Muscle of leg (tissue), 11 donors: Measurements from ENCODE around the gene DECR2. TPM values are rescaled to one million over a fixed set of nuclear protein-coding genes. Genes with fewer than 3 reads are reported as not detected.

ENCODE experiments used
- DNase-seq: peaks from one replicate; pipeline ENCODE4 v3.0.0; 2013
- H3K27ac ChIP-seq: one replicate; pipeline ENCODE4 v1.5.1; 2013; ENCODE audit warnings: mild to moderate bottlenecking, low read length, control low read depth
- H3K27me3 ChIP-seq: one replicate; pipeline ENCODE4 v1.6.1; 2013; ENCODE audit warnings: low read length; ENCODE audit not compliant: control insufficient read depth, insufficient read depth
- H3K36me3 ChIP-seq: one replicate; pipeline ENCODE4 v1.6.1; 2013; ENCODE audit warnings: low read length; ENCODE audit not compliant: control insufficient read depth, insufficient read depth
- H3K4me1 ChIP-seq: one replicate; pipeline ENCODE4 v1.6.1; 2013; ENCODE audit warnings: low read length; ENCODE audit not compliant: control insufficient read depth, insufficient read depth
- H3K4me3 ChIP-seq: one replicate; pipeline ENCODE4 v1.5.1; 2013; ENCODE audit warnings: low read length, control low read depth
- H3K9me3 ChIP-seq: replicated peaks from 2 replicates; pipeline ENCODE4 v1.6.1; 2013; ENCODE audit warnings: low read depth, low read length; ENCODE audit not compliant: control insufficient read depth
- WGBS: methylation state at CpG from one replicate; pipeline ENCODE4 v1.1.5; 2013; ENCODE audit warnings: missing lambda C conversion rate; ENCODE audit not compliant: insufficient coverage; 5-methylcytosine and 5-hydroxymethylcytosine counted together
- polyA plus RNA-seq, 8 donors: library from polyadenylated mRNA; unstranded; fragments of 120-200 nt; gene quantifications; one replicate each; pipeline versions ENCODE4 v1.2.1 to v1.2.3, GENCODE V29; 2013; ENCODE audit warnings: inconsistent platforms in 1 of 8, low replicate concordance in 1 of 8; ENCODE audit not compliant: insufficient read length in 8 of 8, insufficient read depth in 1 of 8
- total RNA-seq: library from RNA; stranded (reverse); fragments of 120-200 nt; gene quantifications from one replicate; pipeline ENCODE4 v1.2.4, GENCODE V29; 2013

The DECR2 gene
- total and polyA plus RNA-seq, 9 donors = 8.4 to 20.6 (median 13.0) TPM

- no peak for DNase-seq
- Histone ChIP-seq H3K27ac (no peak overlapping the region), H3K4me1 (peaks cover 4% of the 10 kb centered on the region), H3K4me3 (no peak overlapping the region), H3K27me3 (no peaks in the 10 kb centered on the region), H3K36me3 (no peaks in the 10 kb centered on the region), H3K9me3 (peaks cover 3% of the 10 kb centered on the region)
- WGBS = 56% methylated on average over 4 of the region's 7 CpGs
These were observed 9.8 kb upstream of the DECR2 start for GRCh38 chr16:391885-392335.

DNA sequence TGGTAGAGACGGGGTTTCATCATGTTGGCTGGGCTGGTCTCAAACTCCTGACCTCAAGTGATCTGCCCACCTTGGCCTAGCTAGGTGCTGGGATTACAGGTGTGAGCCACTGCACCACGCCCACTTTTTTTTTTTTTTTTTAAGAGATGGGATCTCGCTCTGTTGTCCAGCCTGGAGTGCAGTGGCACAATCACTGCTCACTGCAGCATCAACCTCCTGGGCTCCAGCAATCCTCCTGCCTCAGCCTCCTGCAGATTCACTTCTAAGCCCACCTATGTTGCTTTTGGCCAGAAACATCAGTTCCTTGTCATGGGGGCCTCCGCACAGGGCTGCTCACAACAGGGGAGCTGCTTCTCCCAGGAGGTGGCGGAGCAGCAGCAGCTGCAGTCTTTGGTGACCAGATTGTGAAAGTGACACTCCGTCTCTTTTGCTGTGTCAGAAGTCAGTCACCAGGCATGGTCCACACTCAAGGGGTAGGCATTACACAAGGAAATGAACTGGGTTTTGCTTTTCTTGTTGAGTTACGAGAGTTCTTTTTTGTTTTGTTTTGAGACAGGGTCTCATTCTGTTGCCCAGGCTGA lies 9.1 kb upstream of the DECR2 start:
- H3K9me3 ChIP-seq = peaks cover 3% of the 10 kb centered on the region
- H3K4me1 ChIP-seq = peaks cover 4% of the 10 kb centered on the region
- no peaks in the 10 kb centered on the region for H3K36me3 ChIP-seq
- WGBS = 81% methylated on average over 4 of the region's 7 CpGs
- H3K4me3 ChIP-seq = no peak overlapping the region
- H3K27ac ChIP-seq = no peak overlapping the region
- no peak for DNase-seq
- no peaks in the 10 kb centered on the region for H3K27me3 ChIP-seq

DNA sequence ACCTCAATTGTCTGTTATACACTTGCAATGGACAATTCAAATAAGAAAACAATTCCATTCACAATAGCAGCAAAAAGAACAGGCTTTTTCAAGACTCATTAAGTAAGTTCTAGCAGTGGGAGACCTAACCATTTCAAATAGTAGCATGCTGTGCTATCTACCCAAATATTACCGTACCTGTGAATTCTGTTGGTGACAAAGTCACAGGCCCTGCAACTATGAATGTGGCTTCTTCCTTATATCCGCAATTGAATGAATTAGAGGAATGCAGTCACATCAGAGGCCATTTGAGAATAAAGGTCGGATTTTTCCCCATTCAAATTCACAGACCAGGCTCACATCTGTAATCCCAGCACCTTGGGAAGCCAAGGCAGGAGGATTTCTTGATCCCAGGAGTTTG lies 5.5 kb upstream of the DECR2 start:
- H3K27me3 ChIP-seq = no peaks in the 10 kb centered on the region
- H3K4me1 ChIP-seq = peaks cover 21% of the 10 kb centered on the region
- WGBS = no CpG with 5 or more reads among the region's 3 CpGs
- peaks cover 15% of the 10 kb centered on the region for H3K36me3 ChIP-seq
- DNase-seq = no peak
- H3K27ac ChIP-seq = no peak overlapping the region
- no peak overlapping the region for H3K4me3 ChIP-seq
- peaks cover 3% of the 10 kb centered on the region for H3K9me3 ChIP-seq

DNA sequence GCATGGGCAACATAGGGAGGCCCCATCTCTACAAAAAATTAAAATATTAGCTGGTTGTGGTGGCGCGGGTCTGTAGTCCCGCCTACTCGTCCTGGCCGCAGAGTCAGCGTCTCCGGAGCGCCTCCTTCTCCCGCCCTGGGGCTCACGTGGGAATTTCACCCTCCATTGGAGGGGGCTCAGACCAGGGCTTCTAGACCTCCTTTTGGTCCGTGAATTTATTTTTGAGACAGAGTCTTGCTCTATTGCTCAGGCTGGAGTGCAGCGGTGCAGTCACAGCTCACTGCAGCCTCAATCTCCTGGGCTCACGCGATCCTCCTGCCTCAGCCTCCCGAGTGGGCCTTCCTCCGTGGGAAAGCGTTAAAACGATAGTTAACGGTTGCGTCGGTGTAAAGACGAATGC lies 5.1 kb upstream of the DECR2 start:
- DNase-seq = peak; percentile 77
- Histone ChIP-seq H3K9me3 (peaks cover 3% of the 10 kb centered on the region), H3K36me3 (peaks cover 15% of the 10 kb centered on the region), H3K4me1 (peaks cover 21% of the 10 kb centered on the region), H3K27me3 (no peaks in the 10 kb centered on the region), H3K4me3 (peak overlapping the region; percentile 51), H3K27ac (peak overlapping the region; percentile 67)
- 3% methylated on average over 17 of the region's 22 CpGs for WGBS

DNA sequence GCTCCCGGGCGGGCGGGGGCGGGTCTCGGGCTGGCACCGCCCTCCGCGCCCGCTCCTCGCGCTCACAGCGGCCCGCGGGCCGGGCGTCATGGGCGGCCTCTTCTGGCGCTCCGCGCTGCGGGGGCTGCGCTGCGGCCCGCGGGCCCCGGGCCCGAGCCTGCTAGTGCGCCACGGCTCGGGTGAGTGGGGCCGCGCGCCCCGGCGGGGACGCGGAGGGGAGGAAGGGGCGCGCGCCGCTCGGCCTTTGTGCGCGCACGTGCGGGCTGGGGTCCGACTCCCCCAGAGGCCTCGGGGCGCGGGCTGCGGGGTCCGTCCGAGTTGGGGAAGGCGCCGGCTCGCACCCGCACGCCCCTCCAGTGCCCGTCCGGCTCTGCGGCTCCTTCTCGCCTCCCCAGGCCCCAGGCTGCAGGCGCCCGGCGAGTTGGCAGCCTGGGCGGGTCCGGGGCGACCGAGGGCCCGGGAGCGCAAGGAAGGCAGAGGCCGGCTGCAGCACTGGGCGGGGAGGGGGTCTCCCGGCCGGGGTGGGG lies 4.5 kb upstream of the DECR2 start, which contains the start of gene NME4:
Gene NME4 (plus strand): TSS at position 65 of the 527 bp plus-strand sequence. CDS start 24 bp downstream, at position 89.
- H3K36me3 ChIP-seq = peaks cover 15% of the 10 kb centered on the region
- H3K27ac ChIP-seq = peak within 1 kb of the TSS; percentile 77
- no peaks in the 10 kb centered on the region for H3K27me3 ChIP-seq
- DNase-seq = peak; percentile 62
- peaks cover 23% of the 10 kb centered on the region for H3K4me1 ChIP-seq
- under 1% methylated on average over 65 of the region's 75 CpGs for WGBS
- peak within 1 kb of the TSS; percentile 51 for H3K4me3 ChIP-seq
- H3K9me3 ChIP-seq = no peaks in the 10 kb centered on the region

DNA sequence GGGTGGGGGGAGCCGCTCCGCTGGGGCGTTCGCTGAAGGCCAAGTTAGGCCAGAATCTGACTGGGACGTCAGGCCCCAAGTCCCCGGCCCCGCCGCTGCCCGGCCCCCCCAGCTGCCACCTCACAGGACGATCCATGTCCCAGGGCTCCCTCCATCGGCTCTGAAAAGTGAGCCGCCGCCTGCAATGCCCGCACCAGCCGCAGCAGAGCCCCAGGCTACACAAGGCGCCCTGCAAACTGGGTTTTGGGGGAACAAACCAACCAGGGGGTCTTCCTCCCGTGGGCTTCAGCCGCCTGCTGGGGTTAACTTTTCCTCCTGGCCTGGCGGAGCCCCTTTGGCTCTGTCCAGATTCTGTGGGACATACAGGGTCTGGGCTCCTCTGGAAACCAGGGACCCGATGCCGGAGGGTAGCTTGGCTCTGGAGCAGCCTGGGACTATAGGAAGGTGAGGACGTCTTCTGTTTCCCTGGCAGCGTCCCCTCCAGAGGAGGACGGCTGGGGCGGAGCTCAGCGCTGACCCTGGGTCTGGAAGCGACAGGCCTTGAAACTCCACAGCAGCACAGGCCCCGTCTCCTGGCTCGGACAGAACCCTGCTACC lies 3.9 kb upstream of the DECR2 start:
- Histone ChIP-seq H3K4me3 (peak overlapping the region; percentile 23), H3K4me1 (peaks cover 26% of the 10 kb centered on the region), H3K36me3 (peaks cover 15% of the 10 kb centered on the region), H3K27ac (peak overlapping the region; percentile 77), H3K27me3 (no peaks in the 10 kb centered on the region), H3K9me3 (no peaks in the 10 kb centered on the region)
- 11% methylated on average over 22 of the region's 29 CpGs for WGBS
- peak; percentile 81 for DNase-seq

DNA sequence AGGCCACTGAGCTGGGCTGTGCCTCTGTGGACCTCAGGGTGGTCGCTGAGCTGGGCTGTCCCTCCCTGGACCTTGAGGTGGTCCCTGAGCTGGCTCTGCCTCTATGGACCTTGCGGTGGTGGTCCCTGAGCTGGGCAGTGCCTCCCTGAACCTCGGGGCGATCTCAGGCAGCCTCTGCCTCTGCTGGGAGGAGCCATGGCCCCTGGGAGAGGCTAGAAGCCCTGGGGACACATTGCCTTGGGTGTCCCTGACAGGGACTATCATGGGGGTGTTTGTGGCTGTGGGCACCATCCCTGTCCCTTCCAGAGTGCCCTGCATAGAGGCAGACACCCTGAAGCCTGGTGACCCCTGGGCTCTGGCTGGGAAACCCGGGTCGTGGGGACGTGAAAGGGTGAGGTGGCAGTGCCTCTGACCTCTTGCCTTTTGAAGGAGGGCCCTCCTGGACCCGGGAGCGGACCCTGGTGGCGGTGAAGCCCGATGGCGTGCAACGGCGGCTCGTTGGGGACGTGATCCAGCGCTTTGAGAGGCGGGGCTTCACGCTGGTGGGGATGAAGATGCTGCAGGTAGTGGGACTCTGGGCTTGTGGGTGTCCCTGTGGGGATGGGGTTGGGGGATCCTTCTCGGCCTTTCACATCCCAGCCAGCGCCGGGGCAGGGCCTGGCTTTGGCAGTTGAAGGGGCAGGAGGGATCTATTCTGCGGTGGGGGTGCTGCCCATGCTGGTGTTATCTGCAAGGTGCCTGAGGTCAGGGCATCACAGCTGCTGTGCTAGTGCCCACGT lies 2.9 kb upstream of the DECR2 start:
- peaks cover 15% of the 10 kb centered on the region for H3K36me3 ChIP-seq
- H3K27ac ChIP-seq = no peak overlapping the region
- H3K27me3 ChIP-seq = no peaks in the 10 kb centered on the region
- H3K9me3 ChIP-seq = no peaks in the 10 kb centered on the region
- peaks cover 26% of the 10 kb centered on the region for H3K4me1 ChIP-seq
- WGBS = 76% methylated on average over 10 of the region's 24 CpGs
- DNase-seq = no peak
- H3K4me3 ChIP-seq = no peak overlapping the region

DNA sequence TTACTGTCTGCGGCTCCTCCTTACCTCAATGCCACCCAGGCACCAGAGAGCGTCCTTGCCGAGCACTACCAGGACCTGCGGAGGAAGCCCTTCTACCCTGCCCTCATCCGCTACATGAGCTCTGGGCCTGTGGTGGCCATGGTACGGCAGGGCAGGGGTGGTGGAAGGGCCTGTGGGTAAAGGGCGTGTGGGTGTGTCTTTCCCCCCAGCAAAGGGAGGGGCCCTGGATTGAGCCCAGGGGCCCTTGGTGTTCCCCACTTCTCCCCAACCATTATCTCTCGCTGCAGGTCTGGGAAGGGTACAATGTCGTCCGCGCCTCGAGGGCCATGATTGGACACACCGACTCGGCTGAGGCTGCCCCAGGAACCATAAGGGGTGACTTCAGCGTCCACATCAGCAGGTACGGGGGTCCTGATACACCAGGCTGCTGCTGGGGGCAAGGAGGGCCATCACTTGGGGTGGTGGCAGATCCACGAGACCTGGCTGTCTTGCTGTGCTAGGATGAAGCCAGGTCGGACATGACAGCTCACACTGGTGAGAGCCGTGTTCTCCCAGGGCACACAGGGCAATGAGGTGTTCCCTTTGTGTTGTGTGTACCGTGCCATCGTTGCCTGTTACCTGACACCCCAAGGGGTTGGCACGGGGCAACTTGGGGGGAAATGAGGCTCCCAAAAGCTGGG lies 2.2 kb upstream of the DECR2 start:
- H3K4me3 ChIP-seq = no peak overlapping the region
- peaks cover 26% of the 10 kb centered on the region for H3K4me1 ChIP-seq
- peaks cover 15% of the 10 kb centered on the region for H3K36me3 ChIP-seq
- H3K9me3 ChIP-seq = no peaks in the 10 kb centered on the region
- H3K27me3 ChIP-seq = no peaks in the 10 kb centered on the region
- 83% methylated on average over 14 of the region's 22 CpGs for WGBS
- DNase-seq = no peak
- H3K27ac ChIP-seq = no peak overlapping the region

GRCh38 chr16:400061-400591 lies 1.6 kb upstream of the DECR2 start:
- DNase-seq = no peak
- Histone ChIP-seq H3K4me3 (no peak overlapping the region), H3K4me1 (peaks cover 26% of the 10 kb centered on the region), H3K36me3 (peaks cover 15% of the 10 kb centered on the region), H3K27me3 (no peaks in the 10 kb centered on the region), H3K27ac (peak overlapping the region; percentile 29), H3K9me3 (no peaks in the 10 kb centered on the region)
- WGBS = 64% methylated on average over 9 of the region's 10 CpGs
